GM23338 (cell line): ENCODE results near the gene VSIG10L2.

Experiments used
- CTCF ChIP-seq, 2 experiments: fragments of 200-600 bp in 1 of 2; sonication (generic) in 1 of 2; conservative IDR thresholded peaks; 2 replicates each; pipeline versions ENCODE4 v1.5.1 to v1.6.1; 2016 to 2017; ENCODE audit warnings: antibody characterized with exemption in 2 of 2, low read depth in 2 of 2, mild to moderate bottlenecking in 2 of 2, moderate library complexity in 1 of 2
- ETS1 ChIP-seq: IDR thresholded peaks from 2 replicates; pipeline ENCODE4 v1.6.1; 2016; ENCODE audit warnings: antibody characterized with exemption
- EZH2 ChIP-seq: fragments of 200-600 bp; sonication (generic); IDR thresholded peaks from one replicate; pipeline ENCODE4 v1.8.0; 2017; ENCODE audit warnings: antibody characterized with exemption, mild to moderate bottlenecking, low read depth; ENCODE audit not compliant: unreplicated experiment
- EZH2phosphoT487 ChIP-seq: fragments of 200-600 bp; sonication (generic); IDR thresholded peaks from one replicate; pipeline ENCODE4 v1.8.1; 2018; ENCODE audit warnings: antibody characterized with exemption; ENCODE audit not compliant: unreplicated experiment

GRCh38 chr11:125950696-125951651, 5.1 kb downstream of the VSIG10L2 start:
- TF ChIP-seq CTCF (conservative IDR thresholded peaks at IDR 0.05; ENCODE audit: low read depth in 2 of 2) (no peak), EZH2phosphoT487 (no peak), EZH2 (no peak), ETS1 (no peak)
